Keratinocyte (primary cell): Measurements from ENCODE around the gene CRIM1. TPM values are rescaled to one million over a fixed set of nuclear protein-coding genes. Genes with fewer than 3 reads are reported as not detected.
A peak's percentile ranks its signal among the peaks of the same experiment; 100 is the strongest.

Experiments
- DNase-seq: peaks from one replicate; pipeline ENCODE4 v3.0.0-alpha.2; 2011; ENCODE audit warnings: low read depth, missing footprints, low spot score
- FAIRE-seq: peaks from 2 replicates; lab custom pipeline; 2011; peaks lifted over from hg19 to GRCh38; lab: Jason Lieb, UNC
- H2AFZ ChIP-seq: 2 replicates; pipeline ENCODE4 v1.6.0; 2012; ENCODE audit warnings: low read length, control low read depth, inconsistent platforms; ENCODE audit not compliant: control insufficient read depth
- H3K27ac ChIP-seq: 2 replicates; pipeline ENCODE4 v1.5.1; 2011; ENCODE audit warnings: low read length; ENCODE audit not compliant: control insufficient read depth, insufficient read depth
- H3K27me3 ChIP-seq: 3 replicates; pipeline ENCODE4 v1.6.0; 2011; ENCODE audit warnings: low read length; ENCODE audit not compliant: control insufficient read depth, insufficient read depth; ENCODE audit errors: extremely low read depth
- H3K36me3 ChIP-seq, 2 experiments: 2 replicates in 1 of 2; 3 replicates in 1 of 2; pipeline ENCODE4 v1.5.1; 2011; ENCODE audit warnings: low read length in 2 of 2, mild to moderate bottlenecking in 1 of 2; ENCODE audit not compliant: control insufficient read depth in 2 of 2, insufficient read depth in 2 of 2; ENCODE audit errors: extremely low read depth in 1 of 2
- H3K4me1 ChIP-seq: 3 replicates; pipeline ENCODE4 v1.5.1; 2011; ENCODE audit warnings: low read length; ENCODE audit not compliant: control insufficient read depth, insufficient read depth; ENCODE audit errors: extremely low read depth
- H3K4me2 ChIP-seq: 3 replicates; pipeline ENCODE4 v1.6.0; 2011; ENCODE audit warnings: low read depth, low read length; ENCODE audit not compliant: control insufficient read depth, insufficient read depth; ENCODE audit errors: extremely low read depth
- H3K4me3 ChIP-seq, 3 experiments: fragments of 200-600 bp in 1 of 3; sonication (generic) in 1 of 3; 2 replicates in 2 of 3; 3 replicates in 1 of 3; pipeline ENCODE4 v1.5.1; 2011 to 2016; ENCODE audit warnings: low read length in 3 of 3, mild to moderate bottlenecking in 3 of 3, control low read depth in 2 of 3, inconsistent platforms in 1 of 3, low read depth in 1 of 3, mixed read lengths in 1 of 3, mixed run types in 1 of 3, moderate library complexity in 1 of 3; ENCODE audit not compliant: control insufficient read depth in 2 of 3, insufficient read depth in 2 of 3; ENCODE audit errors: extremely low read depth in 1 of 3
- H3K79me2 ChIP-seq: 2 replicates; pipeline ENCODE4 v1.6.0; 2012; ENCODE audit warnings: low read length; ENCODE audit not compliant: control insufficient read depth, insufficient read depth
- H3K9ac ChIP-seq: 3 replicates; pipeline ENCODE4 v1.6.0; 2011; ENCODE audit warnings: low read length; ENCODE audit not compliant: control insufficient read depth, insufficient read depth; ENCODE audit errors: extremely low read depth
- H3K9me1 ChIP-seq: 3 replicates; pipeline ENCODE4 v1.6.0; 2011; ENCODE audit warnings: low read length; ENCODE audit not compliant: control insufficient read depth, insufficient read depth; ENCODE audit errors: extremely low read depth
- H3K9me3 ChIP-seq: 2 replicates; pipeline ENCODE4 v1.5.1; 2012; ENCODE audit warnings: low read depth, low read length; ENCODE audit not compliant: control insufficient read depth
- H4K20me1 ChIP-seq: 3 replicates; pipeline ENCODE4 v1.6.0; 2011; ENCODE audit warnings: low read length; ENCODE audit not compliant: control insufficient read depth, insufficient read depth; ENCODE audit errors: extremely low read depth
- EZH2 ChIP-seq: IDR thresholded peaks from one replicate; pipeline ENCODE4 v1.6.1; 2012; ENCODE audit warnings: inconsistent platforms, mild to moderate bottlenecking, low read length, moderate library complexity
- dilution Hi-C: fragments of 300-500 bp; cut with MboI; formaldehyde crosslinking; loops from one replicate; pipeline ENCODE4 v1.7.0; 2020; ENCODE audit warnings: low sequenced_read_pairs; ENCODE audit not compliant: extremely low pct_ligation_motif_present
- polyA plus RNA-seq, 5 experiments: library from polyadenylated mRNA; depleted of rRNA in 3 of 5; stranded (reverse) in 3 of 5; stranded (forward) in 1 of 5; unstranded in 1 of 5; fragments of >200 nt; gene quantifications; 1 replicate in 1 of 5; 2 replicates in 3 of 5; 3 replicates in 1 of 5; pipeline versions ENCODE4 v1.2.1 to v1.2.3, GENCODE V29; 2011 to 2012; ENCODE audit warnings: missing spikeins in 2 of 5, low read depth in 1 of 5, low replicate concordance in 1 of 5
- TF ChIP-seq, protein P1 (sequence below), 3 experiments: IDR thresholded peaks in 1 of 3; conservative IDR thresholded peaks in 1 of 3; optimal IDR thresholded peaks in 1 of 3; 2 replicates in 2 of 3; 3 replicates in 1 of 3; pipeline versions ENCODE3 to v1.5.1; 2011; ENCODE audit warnings: low read length in 3 of 3, mild to moderate bottlenecking in 3 of 3, moderate library complexity in 2 of 3, control low read depth in 1 of 3, inconsistent platforms in 1 of 3; ENCODE audit not compliant: insufficient read depth in 2 of 3; ENCODE audit errors: extremely low read depth in 1 of 3

Gene CRIM1
- polyA plus RNA-seq, 1 donor (not counting 4 experiments of a cell fraction or from before 2014, with no cell fraction given), result 98.3 TPM

DNA sequence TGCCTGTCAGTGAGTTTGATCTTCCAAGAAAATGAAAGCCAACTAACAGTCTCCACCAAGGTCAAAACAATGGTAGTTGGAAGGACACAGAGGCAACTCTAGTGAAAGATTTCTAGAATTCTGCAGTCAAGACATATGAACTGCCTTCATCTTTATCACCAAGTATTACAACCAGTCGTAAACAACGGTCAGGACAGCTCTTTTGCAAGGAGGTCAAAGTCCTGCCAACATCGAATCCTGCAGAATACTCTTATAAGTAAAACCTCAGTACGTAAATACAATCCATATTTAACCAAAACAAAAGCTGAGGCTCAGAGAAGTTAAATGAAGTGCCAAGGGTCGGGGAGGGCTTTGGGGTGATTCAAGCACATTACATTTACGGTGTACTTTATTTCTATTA, 239.3 kb downstream of the CRIM1 start:
- H3K9me3 ChIP-seq, result no peaks in the 10 kb centered on the region
- H3K4me2 ChIP-seq, result no peak overlapping the region
- FAIRE-seq, result no peak
- H3K27me3 ChIP-seq, result no peaks in the 10 kb centered on the region
- peaks cover 2% of the 10 kb centered on the region for H3K9me1 ChIP-seq
- no peak overlapping the region for H3K9ac ChIP-seq
- no peak overlapping the region for H3K27ac ChIP-seq
- peaks cover 14% of the 10 kb centered on the region for H3K4me1 ChIP-seq
- dilution Hi-C loops, result no loop called here
- H3K4me3 ChIP-seq, result no peak overlapping the region
- no peak for DNase-seq
- peaks cover 67% of the 10 kb centered on the region for H3K79me2 ChIP-seq
- no peak for TF ChIP-seq EZH2
- H4K20me1 ChIP-seq, result no peaks in the 10 kb centered on the region
- H3K36me3 ChIP-seq, result peaks cover 5 to 8% of the 10 kb centered on the region in 2 experiments
- no peak overlapping the region for H2AFZ ChIP-seq

DNA sequence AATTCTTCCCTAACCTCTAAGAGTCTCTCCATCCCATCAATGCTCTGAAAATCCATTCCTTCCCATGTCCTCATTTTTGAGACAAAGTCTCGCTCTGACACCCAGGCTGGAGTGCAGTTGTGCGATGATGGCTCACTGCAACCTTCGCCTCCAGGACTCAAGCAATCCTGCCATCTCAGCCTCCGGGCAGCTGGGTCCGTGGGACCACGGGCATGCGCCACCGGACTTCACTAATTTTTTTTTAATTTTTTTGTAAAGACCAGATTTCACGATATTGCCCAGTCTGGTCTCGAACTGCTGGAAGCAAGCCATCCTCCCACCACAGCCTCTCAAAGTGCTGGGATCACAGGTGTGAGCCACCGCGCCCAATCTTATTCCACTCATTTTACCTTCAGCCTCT, 240.8 kb downstream of the CRIM1 start:
- peak overlapping the region; percentile 82 for H3K4me2 ChIP-seq
- dilution Hi-C loops, result no loop called here
- no peak for TF ChIP-seq EZH2
- TF ChIP-seq, protein P1, sequence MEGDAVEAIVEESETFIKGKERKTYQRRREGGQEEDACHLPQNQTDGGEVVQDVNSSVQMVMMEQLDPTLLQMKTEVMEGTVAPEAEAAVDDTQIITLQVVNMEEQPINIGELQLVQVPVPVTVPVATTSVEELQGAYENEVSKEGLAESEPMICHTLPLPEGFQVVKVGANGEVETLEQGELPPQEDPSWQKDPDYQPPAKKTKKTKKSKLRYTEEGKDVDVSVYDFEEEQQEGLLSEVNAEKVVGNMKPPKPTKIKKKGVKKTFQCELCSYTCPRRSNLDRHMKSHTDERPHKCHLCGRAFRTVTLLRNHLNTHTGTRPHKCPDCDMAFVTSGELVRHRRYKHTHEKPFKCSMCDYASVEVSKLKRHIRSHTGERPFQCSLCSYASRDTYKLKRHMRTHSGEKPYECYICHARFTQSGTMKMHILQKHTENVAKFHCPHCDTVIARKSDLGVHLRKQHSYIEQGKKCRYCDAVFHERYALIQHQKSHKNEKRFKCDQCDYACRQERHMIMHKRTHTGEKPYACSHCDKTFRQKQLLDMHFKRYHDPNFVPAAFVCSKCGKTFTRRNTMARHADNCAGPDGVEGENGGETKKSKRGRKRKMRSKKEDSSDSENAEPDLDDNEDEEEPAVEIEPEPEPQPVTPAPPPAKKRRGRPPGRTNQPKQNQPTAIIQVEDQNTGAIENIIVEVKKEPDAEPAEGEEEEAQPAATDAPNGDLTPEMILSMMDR (optimal IDR thresholded peaks at IDR 0.05 in 1 of 3, IDR thresholded peaks at IDR 0.05 in 1 of 3, conservative IDR thresholded peaks at IDR 0.05 in 1 of 3; ENCODE audit: extremely low read depth in 1 of 3, insufficient read depth in 2 of 3, low read length in 3 of 3), result no peak
- H3K4me3 ChIP-seq, result peak overlapping the region in 2 of 3 experiments; percentile 92 to 95
- no peak overlapping the region for H3K9ac ChIP-seq
- peaks cover 3 to 8% of the 10 kb centered on the region in 2 experiments for H3K36me3 ChIP-seq
- no peak for FAIRE-seq
- H2AFZ ChIP-seq, result no peak overlapping the region
- H3K9me3 ChIP-seq, result no peaks in the 10 kb centered on the region
- no peaks in the 10 kb centered on the region for H4K20me1 ChIP-seq
- H3K4me1 ChIP-seq, result peaks cover 14% of the 10 kb centered on the region
- H3K79me2 ChIP-seq, result peaks cover 59% of the 10 kb centered on the region
- H3K9me1 ChIP-seq, result peaks cover 2% of the 10 kb centered on the region
- no peak for DNase-seq
- H3K27ac ChIP-seq, result no peak overlapping the region
- H3K27me3 ChIP-seq, result no peaks in the 10 kb centered on the region

DNA sequence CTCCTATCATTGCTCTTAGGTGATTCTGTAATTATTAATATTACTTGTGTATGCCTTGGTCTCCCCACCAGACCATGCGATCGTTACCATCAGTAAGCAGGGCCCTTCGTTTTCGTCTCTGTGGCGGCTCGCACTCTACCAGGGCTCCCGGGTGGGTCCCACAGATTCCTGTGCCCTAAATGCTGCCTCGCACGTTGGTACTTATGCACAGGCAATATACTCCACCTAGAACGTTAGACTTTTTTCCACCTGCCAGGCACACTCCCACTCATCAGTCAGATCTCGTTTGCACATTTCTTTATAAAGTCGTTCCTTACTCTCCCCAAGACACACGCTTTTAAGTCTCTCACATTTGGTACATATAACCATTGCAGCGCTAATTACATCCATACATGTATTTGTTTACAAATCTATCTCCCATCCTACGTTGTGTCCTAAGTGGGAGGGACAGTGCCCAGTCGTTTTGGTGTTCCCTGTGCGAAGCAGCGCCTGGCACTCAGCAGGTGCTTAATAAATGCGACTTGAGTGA, 241.5 kb downstream of the CRIM1 start:
- peaks cover 2% of the 10 kb centered on the region for H3K9me1 ChIP-seq
- H3K4me2 ChIP-seq, result peak overlapping the region; percentile 82
- peak overlapping the region; percentile 79 for H3K9ac ChIP-seq
- dilution Hi-C loops, result no loop called here
- H4K20me1 ChIP-seq, result no peaks in the 10 kb centered on the region
- H2AFZ ChIP-seq, result peak overlapping the region; percentile 73
- H3K9me3 ChIP-seq, result no peaks in the 10 kb centered on the region
- FAIRE-seq (no peak), DNase-seq (no peak)
- H3K79me2 ChIP-seq, result peaks cover 53% of the 10 kb centered on the region
- no peaks in the 10 kb centered on the region for H3K27me3 ChIP-seq
- H3K4me1 ChIP-seq, result peaks cover 14% of the 10 kb centered on the region
- H3K27ac ChIP-seq, result peak overlapping the region; percentile 57
- TF ChIP-seq EZH2, result no peak
- TF ChIP-seq, protein P1 (optimal IDR thresholded peaks at IDR 0.05 in 1 of 3, IDR thresholded peaks at IDR 0.05 in 1 of 3, conservative IDR thresholded peaks at IDR 0.05 in 1 of 3; ENCODE audit: extremely low read depth in 1 of 3, insufficient read depth in 2 of 3, low read length in 3 of 3), result no peak
- peak overlapping the region; percentile 87 to 95 (median 92) for H3K4me3 ChIP-seq
- peaks cover 2 to 8% of the 10 kb centered on the region in 2 experiments for H3K36me3 ChIP-seq
